GM13976 (cell line): ENCODE measurements around the gene STAT5B.
"Not testable (repeated sequence)": the region's sequence is repeated elsewhere in the genome, so short reads cannot be mapped to it uniquely, and the experiment has no call there.

Source experiments
- DNase-seq: peaks from one replicate; pipeline ENCODE4 v3.0.0; 2012; ENCODE audit warnings: low spot score
- CTCF ChIP-seq: IDR thresholded peaks from 2 replicates; pipeline ENCODE4 v1.5.1; 2012; ENCODE audit warnings: borderline replicate concordance, mild to moderate bottlenecking; ENCODE audit not compliant: insufficient read depth; ENCODE audit errors: extremely low read depth, missing control alignments, control extremely low read depth
- in situ Hi-C: fragments of 300-500 bp; cut with MboI; formaldehyde crosslinking; loops from one replicate; pipeline ENCODE4 v1.12.0; 2022; ENCODE audit warnings: low sequenced_read_pairs, mixed read lengths, inconsistent platforms; ENCODE audit not compliant: unreplicated experiment

The STAT5B gene

DNA sequence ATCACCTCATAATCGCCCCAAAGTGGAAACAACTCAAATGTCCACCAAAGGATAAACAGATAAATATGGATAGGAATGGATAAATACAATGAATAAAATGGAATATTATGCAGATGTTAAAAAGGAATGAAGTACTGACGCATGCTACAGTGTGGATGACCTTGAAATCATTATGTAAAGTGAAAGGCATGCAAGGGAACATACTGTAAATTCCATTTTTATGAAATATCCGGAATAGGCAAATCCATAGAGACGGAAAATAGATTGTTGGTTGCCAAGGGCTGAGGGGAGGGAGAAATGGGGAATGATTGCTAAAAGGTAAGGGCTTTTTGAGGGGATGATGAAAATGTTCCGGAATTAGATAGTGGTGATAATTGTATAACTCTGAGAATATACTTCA lies 36.0 kb downstream of the STAT5B start:
- no peak for TF ChIP-seq CTCF
- DNase-seq = no peak
- in situ Hi-C loops = no loop called here

GRCh38 chr17:42239576-42239975 lies 36.6 kb downstream of the STAT5B start:
- in situ Hi-C loops, DNase-seq: not testable (repeated sequence)

DNA sequence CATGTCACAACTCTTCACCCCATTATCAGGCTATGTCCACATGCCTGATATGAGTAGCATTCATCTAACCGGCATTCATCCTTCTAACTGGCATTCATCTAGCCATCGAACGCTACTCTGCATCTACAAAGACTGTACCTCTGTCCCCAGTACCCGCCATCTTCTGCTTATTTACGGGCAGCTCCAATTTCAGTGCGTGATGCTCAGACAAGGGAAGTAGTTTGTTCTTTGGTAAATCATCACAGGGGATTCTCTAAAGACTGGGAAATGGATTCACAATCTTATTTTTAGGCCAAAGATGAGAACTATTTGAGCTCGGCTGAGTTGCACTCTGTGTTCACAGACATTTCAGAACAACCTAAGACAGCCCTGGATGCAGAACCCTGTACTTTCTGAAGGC lies 39.4 kb downstream of the STAT5B start:
- DNase-seq = no peak
- TF ChIP-seq CTCF = no peak
- in situ Hi-C loops = no loop called here

GRCh38 chr17:42233994-42234393 lies 42.2 kb downstream of the STAT5B start:
- TF ChIP-seq CTCF = no peak
- DNase-seq = no peak
- in situ Hi-C loops = no loop called here

- no peak for DNase-seq
- TF ChIP-seq CTCF = no peak
Observed at GRCh38 chr17:42233156-42233555, 43.0 kb downstream of the STAT5B start.

GRCh38 chr17:42230225-42230624 lies 46.0 kb downstream of the STAT5B start:
- TF ChIP-seq CTCF = no peak
- DNase-seq = no peak
- in situ Hi-C loops = no loop called here

More at GRCh38 chr17:42233156-42233555, 43.0 kb downstream of the STAT5B start:
- in situ Hi-C loops = no loop called here

DNA sequence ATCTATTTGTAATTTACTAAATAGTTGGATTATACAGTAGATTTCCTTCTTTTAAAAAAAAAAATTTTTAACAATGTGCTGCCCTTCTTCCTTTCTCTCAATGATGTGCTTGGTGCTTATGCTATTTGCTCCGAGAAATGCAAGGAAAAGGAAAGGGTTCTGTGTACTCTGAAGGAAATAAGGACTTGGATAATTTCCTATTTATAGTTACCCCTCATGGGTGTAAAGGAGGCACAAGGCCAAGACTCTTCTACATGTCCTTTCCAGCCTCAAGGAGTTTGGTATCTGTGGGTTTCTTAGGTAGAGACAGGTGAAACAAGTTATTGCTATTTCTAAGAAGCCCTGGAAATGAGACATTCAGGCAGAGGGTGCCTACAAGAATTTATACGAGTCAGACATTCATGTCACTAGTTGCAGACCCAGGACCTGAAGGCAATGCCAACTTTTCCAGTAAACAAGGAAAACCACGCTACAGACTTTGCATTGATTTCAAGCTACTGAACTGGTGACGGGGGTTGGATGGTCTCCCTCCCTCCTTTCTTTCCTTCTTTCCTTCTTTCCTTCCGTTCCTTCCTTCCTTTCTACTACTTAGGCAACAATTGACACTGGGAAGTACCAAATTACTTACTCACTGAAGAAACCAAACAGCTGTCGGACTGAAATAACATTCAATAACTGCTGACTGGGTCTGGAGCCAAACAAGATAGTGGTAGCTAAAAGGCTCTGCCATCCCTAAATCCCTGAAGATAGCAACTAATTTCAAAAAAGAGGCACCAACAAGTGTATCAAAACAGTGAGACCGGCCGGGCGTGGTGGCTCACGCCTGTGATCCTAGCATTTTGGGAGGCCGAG lies 48.1 kb downstream of the STAT5B start:
- in situ Hi-C loops = no loop called here
- no peak for DNase-seq
- TF ChIP-seq CTCF = no peak
